Urinary bladder (tissue), 4 donors: ENCODE results near the gene GALNT17. TPM values are rescaled to one million over a fixed set of nuclear protein-coding genes. Genes with fewer than 3 reads are reported as not detected.
"Not testable (repeated sequence)": the region's sequence is repeated elsewhere in the genome, so short reads cannot be mapped to it uniquely, and the experiment has no call there.

Experiments
- DNase-seq: peaks from one replicate; pipeline ENCODE4 v3.0.0-alpha.2; 2015; ENCODE audit errors: extremely low spot score
- H3K27ac ChIP-seq: one replicate; pipeline ENCODE4 v1.5.1; 2013; ENCODE audit warnings: low read depth, mild to moderate bottlenecking, moderate library complexity
- H3K36me3 ChIP-seq: one replicate; pipeline ENCODE4 v1.6.1; 2013; ENCODE audit warnings: mild to moderate bottlenecking, moderate library complexity; ENCODE audit not compliant: insufficient read depth
- H3K4me1 ChIP-seq: one replicate; pipeline ENCODE4 v1.6.1; 2013; ENCODE audit warnings: mild to moderate bottlenecking, moderate library complexity; ENCODE audit not compliant: insufficient read depth
- H3K4me3 ChIP-seq: one replicate; pipeline ENCODE4 v1.5.1; 2013; ENCODE audit warnings: low read depth, low read length
- WGBS: extraction: QIAGEN DNeasy Blood & Tissue Kit; methylation state at CpG from one replicate; pipeline ENCODE4 v1.1.7; 2013; 5-methylcytosine and 5-hydroxymethylcytosine counted together
- polyA plus RNA-seq: library from polyadenylated mRNA; stranded (reverse); fragments of 200-250 nt; gene quantifications from one replicate; pipeline ENCODE4 v1.2.3, GENCODE V29; 2013
- total RNA-seq: library from RNA; depleted of rRNA; stranded (reverse); fragments of >200 nt; gene quantifications from one replicate; pipeline ENCODE4 v1.2.3, GENCODE V29; 2014
- donor health status: healthy with polysubstance abuse.
- donor health status: healthy.

GALNT17 gene
- total and polyA plus RNA-seq, 2 donors = 27.0 to 45.8 TPM

DNA sequence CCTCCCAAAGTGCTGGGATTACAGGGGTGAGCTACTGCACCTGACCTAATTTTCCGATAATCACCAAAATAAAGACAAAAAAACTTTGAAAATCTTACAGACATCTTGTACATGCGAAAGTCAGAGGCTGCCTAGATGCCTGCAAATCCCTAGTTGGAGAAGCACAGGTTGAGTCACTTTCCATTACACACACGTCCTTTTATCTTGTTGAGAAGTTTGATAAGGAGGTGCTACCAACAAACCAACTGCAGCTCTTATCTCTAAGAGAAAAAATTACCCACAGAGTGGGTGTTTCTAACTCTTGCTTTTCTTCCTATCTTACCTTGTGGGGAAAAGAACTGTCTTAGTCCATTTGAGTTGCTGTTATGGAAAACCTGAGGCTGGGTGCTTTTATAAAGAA is 589.8 kb downstream of the GALNT17 start:
- no peaks in the 10 kb centered on the region for H3K4me1 ChIP-seq
- DNase-seq = no peak
- no peaks in the 10 kb centered on the region for H3K36me3 ChIP-seq
- 65% methylated on average over 3 of the region's 3 CpGs for WGBS
- H3K27ac ChIP-seq = no peak overlapping the region
- H3K4me3 ChIP-seq = no peak overlapping the region

DNA sequence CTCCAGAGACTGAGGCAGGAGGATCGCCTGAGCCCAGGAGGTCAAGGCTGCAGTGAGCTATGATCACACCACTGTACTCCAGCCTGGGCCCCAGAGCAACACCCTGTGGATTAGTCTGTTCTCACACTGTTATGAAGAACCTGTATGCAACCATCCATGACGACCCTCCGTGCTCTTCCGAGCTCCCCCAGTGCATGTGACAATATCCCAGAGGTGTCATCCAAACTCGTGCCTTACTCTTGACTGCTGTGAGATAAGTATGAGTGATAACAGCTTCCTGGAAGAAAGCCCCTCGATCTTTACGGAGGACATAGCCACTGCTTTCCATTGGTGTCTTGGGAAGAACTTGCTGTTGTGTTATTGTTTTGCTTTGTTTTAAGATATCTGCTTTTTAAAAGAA is 591.9 kb downstream of the GALNT17 start:
- 36% methylated on average over 7 of the region's 7 CpGs for WGBS
- DNase-seq = no peak
- H3K27ac ChIP-seq = no peak overlapping the region
- H3K36me3 ChIP-seq = no peaks in the 10 kb centered on the region
- H3K4me1 ChIP-seq = no peaks in the 10 kb centered on the region
- H3K4me3 ChIP-seq = no peak overlapping the region

- WGBS = 91% methylated on average over 1 of the region's 1 CpG
- Histone ChIP-seq H3K36me3 (no peaks in the 10 kb centered on the region), H3K4me1 (no peaks in the 10 kb centered on the region)
Observed at GRCh38 chr7:71727347-71727746, 595.4 kb downstream of the GALNT17 start.

DNA sequence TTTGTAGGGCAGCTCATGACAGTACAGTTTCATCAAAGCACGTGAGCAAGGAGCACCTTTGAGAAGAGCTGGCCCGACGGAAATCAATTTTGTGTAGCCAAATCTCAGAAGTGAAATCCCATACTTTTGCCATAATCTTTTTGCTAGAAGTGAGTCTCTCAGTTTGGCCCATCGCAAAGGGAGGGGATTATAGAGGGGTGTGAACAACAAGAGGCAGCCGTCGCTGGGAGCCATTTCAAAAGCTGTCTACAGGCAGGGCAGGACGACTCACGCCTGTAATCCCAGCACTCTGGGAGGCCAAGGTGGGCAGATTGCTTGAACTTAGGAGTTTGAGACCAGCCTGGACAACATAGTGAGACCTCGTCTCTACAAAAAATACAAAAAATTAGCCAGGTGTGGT is 599.8 kb downstream of the GALNT17 start:
- no peaks in the 10 kb centered on the region for H3K4me1 ChIP-seq
- no peak overlapping the region for H3K4me3 ChIP-seq
- no peaks in the 10 kb centered on the region for H3K36me3 ChIP-seq
- H3K27ac ChIP-seq = no peak overlapping the region
- no peak for DNase-seq
- WGBS = 61% methylated on average over 9 of the region's 9 CpGs

More at GRCh38 chr7:71727347-71727746, 595.4 kb downstream of the GALNT17 start:
- no peak for DNase-seq
- Histone ChIP-seq H3K4me3 (no peak overlapping the region), H3K27ac (no peak overlapping the region)

- Histone ChIP-seq H3K36me3 (no peaks in the 10 kb centered on the region), H3K27ac (no peak overlapping the region), H3K4me1 (no peaks in the 10 kb centered on the region), H3K4me3 (no peak overlapping the region)
- WGBS = 6% methylated on average over 29 of the region's 29 CpGs
- DNase-seq = peak; percentile 56
Observed at GRCh38 chr7:71733107-71733870, 601.3 kb downstream of the GALNT17 start.

DNA sequence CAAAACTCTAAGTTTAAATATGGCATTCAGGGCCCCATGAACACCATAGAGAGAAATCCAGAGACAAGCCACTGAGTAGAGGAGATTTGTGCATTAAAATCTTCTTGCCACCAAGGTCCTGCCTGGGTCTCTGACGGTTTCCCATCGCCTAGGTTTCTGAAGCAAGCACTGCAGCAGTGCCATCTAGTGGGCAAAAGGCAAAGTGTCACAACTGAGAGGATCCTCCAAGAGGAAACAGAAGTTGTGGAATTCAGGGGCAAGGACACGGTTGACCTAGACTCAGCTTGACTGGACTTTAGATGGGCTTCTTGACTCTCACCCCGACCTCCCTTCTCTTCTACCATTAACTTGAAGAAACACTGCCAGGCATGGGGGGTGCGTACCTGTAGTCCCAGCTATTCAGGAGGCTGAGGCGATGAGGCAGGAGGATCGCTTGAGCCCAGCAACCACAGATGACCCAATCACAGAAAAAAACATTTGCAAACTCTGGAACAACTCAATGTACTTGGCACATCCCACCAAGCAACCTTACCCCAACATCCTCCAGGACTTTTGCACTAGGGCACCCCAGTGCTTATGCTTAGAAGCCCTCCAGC is 604.1 kb downstream of the GALNT17 start:
- 37% methylated on average over 7 of the region's 7 CpGs for WGBS
- no peaks in the 10 kb centered on the region for H3K4me1 ChIP-seq
- H3K27ac ChIP-seq = no peak overlapping the region
- H3K36me3 ChIP-seq = no peaks in the 10 kb centered on the region
- H3K4me3 ChIP-seq = no peak overlapping the region
- DNase-seq = peak; percentile 15

- DNase-seq, H3K4me1 ChIP-seq, H3K4me3 ChIP-seq, H3K36me3 ChIP-seq, H3K27ac ChIP-seq: not testable (repeated sequence)
- WGBS = 90% methylated on average over 36 of the region's 42 CpGs
Observed at GRCh38 chr7:71737931-71738540, 606.1 kb downstream of the GALNT17 start.

- H3K4me3 ChIP-seq = no peak overlapping the region
- WGBS = 73% methylated on average over 10 of the region's 10 CpGs
- no peaks in the 10 kb centered on the region for H3K36me3 ChIP-seq
- no peak overlapping the region for H3K27ac ChIP-seq
- no peaks in the 10 kb centered on the region for H3K4me1 ChIP-seq
- DNase-seq = no peak
Observed at GRCh38 chr7:71739520-71740173, 607.7 kb downstream of the GALNT17 start.

DNA sequence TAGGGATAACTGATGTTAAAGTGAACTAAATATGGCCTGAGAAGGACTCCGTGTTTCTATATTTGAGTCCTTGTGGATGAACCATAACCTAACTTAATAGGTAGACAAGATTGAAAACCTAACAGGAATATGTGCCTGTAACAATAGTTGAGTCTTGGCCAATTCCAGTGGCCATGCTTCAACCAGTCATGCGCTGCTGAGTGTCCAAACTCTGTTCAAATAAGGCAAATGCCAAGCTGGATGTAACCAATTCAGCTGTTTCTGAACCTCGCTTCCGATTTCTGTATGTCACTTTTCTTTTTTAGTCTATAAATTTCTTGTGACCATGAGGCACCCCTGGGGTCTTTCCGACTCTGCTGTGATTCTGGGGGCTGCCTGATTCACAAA is 608.2 kb downstream of the GALNT17 start:
- 86% methylated on average over 5 of the region's 5 CpGs for WGBS
- H3K4me1 ChIP-seq = no peaks in the 10 kb centered on the region
- H3K36me3 ChIP-seq = no peaks in the 10 kb centered on the region
- no peak overlapping the region for H3K4me3 ChIP-seq
- no peak overlapping the region for H3K27ac ChIP-seq
- DNase-seq = no peak

DNA sequence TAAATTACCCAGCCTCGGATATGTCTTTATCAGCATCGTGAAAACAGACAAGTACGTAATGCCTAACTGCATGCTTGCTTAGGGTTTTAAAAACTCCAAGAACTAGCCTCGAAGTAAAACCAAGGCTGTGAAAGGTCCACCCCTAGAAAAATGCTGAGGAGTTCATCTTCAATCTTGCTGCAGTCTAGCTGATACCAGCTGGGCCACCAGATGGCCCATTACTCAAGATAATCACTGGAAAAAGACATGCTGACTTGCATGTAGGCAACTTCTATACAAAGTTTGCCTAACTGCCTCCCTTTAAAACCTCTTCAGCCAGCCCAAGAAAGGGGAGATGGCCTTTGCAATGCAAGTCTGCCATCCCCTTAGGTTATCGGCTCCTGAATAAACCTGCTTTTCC is 614.1 kb downstream of the GALNT17 start:
- DNase-seq = no peak
- 65% methylated on average over 5 of the region's 5 CpGs for WGBS
- Histone ChIP-seq H3K4me3 (no peak overlapping the region), H3K27ac (no peak overlapping the region), H3K36me3 (no peaks in the 10 kb centered on the region), H3K4me1 (no peaks in the 10 kb centered on the region)

GRCh38 chr7:71750290-71750689 is 618.3 kb downstream of the GALNT17 start:
- H3K4me1 ChIP-seq = no peaks in the 10 kb centered on the region
- no peaks in the 10 kb centered on the region for H3K36me3 ChIP-seq
- H3K4me3 ChIP-seq = no peak overlapping the region
- 91% methylated on average over 6 of the region's 6 CpGs for WGBS
- no peak for DNase-seq
- no peak overlapping the region for H3K27ac ChIP-seq

- Histone ChIP-seq H3K27ac (no peak overlapping the region), H3K36me3 (no peaks in the 10 kb centered on the region), H3K4me1 (no peaks in the 10 kb centered on the region), H3K4me3 (no peak overlapping the region)
- DNase-seq = no peak
- WGBS = 15% methylated on average over 43 of the region's 43 CpGs
Observed at GRCh38 chr7:71752171-71752935, 620.4 kb downstream of the GALNT17 start.

GRCh38 chr7:71753236-71753635 is 621.3 kb downstream of the GALNT17 start:
- 89% methylated on average over 2 of the region's 2 CpGs for WGBS
- H3K36me3 ChIP-seq = no peaks in the 10 kb centered on the region
- H3K4me1 ChIP-seq = no peaks in the 10 kb centered on the region

More at GRCh38 chr7:71753236-71753635, 621.3 kb downstream of the GALNT17 start:
- DNase-seq = no peak
- Histone ChIP-seq H3K27ac (no peak overlapping the region), H3K4me3 (no peak overlapping the region)
